Gastroesophageal sphincter (tissue), 3 donors: ENCODE results near the gene BSPRY.

Source experiments
- POLR2AphosphoS5 ChIP-seq: sonication (generic); formaldehyde crosslinking; IDR thresholded peaks from one replicate; pipeline ENCODE4 v1.6.1; 2017; ENCODE audit warnings: antibody characterized with exemption
- TF ChIP-seq, protein P1 (sequence below), 4 experiments: fragments of 200-600 bp in 2 of 4; fragments of 450-650 bp in 2 of 4; sonication (generic) in 1 of 4; IDR thresholded peaks; one replicate each; pipeline ENCODE4 v1.5.1; 2017 to 2019; ENCODE audit warnings: antibody characterized with exemption in 4 of 4, mild to moderate bottlenecking in 2 of 4, moderate library complexity in 2 of 4

DNA sequence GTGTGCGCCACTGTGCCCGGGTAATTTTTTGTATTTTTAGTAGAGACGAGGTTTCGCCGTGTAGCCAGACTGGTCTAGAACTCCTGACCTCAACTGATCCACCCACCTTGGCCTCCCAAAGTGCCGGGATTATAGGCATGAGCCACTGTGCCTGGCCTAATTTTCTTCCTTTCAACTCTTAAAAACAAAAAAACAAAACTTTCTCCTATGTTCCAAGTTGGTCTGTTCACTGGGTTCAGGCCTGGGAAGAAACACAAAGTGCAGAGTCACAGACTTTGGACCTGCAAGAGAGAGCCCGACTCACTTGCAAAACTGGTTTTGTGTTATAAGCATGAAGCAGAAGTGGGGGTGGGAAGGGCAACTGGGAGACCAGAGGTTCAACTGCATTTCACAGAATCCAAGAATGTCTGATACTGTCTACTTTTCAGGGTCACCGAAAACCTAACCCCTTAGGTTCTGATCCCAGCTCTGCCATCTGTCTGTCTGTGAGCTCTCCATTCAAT, 32.6 kb downstream of the BSPRY start:
- TF ChIP-seq POLR2AphosphoS5: no peak
- TF ChIP-seq, protein P1, sequence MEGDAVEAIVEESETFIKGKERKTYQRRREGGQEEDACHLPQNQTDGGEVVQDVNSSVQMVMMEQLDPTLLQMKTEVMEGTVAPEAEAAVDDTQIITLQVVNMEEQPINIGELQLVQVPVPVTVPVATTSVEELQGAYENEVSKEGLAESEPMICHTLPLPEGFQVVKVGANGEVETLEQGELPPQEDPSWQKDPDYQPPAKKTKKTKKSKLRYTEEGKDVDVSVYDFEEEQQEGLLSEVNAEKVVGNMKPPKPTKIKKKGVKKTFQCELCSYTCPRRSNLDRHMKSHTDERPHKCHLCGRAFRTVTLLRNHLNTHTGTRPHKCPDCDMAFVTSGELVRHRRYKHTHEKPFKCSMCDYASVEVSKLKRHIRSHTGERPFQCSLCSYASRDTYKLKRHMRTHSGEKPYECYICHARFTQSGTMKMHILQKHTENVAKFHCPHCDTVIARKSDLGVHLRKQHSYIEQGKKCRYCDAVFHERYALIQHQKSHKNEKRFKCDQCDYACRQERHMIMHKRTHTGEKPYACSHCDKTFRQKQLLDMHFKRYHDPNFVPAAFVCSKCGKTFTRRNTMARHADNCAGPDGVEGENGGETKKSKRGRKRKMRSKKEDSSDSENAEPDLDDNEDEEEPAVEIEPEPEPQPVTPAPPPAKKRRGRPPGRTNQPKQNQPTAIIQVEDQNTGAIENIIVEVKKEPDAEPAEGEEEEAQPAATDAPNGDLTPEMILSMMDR (IDR thresholded peaks at IDR 0.05): no peak
